SIG-M5 treated with dmso at 0.1 percent for 504 hours (cell line): Measurements from ENCODE around the gene USP54.
A peak's percentile ranks its signal among the peaks of the same experiment; 100 is the strongest.
"Not testable (repeated sequence)": the region's sequence is repeated elsewhere in the genome, so short reads cannot be mapped to it uniquely, and the experiment has no call there.

ENCODE experiments used
- DNase-seq: peaks from one replicate; lab custom pipeline; 2025; ENCODE audit not compliant: unreplicated experiment; lab: John Stamatoyannopoulos, UW

USP54 gene

GRCh38 chr10:73591935-73592699, 975 bp upstream of the USP54 start:
- DNase-seq, result peak; percentile 39

GRCh38 chr10:73589563-73590126, 1.5 kb downstream of the USP54 start:
- DNase-seq, result no peak

GRCh38 chr10:73588656-73589055, 2.5 kb downstream of the USP54 start:
- no peak for DNase-seq

GRCh38 chr10:73586583-73586984, 4.6 kb downstream of the USP54 start:
- DNase-seq, result peak; percentile 53

GRCh38 chr10:73585327-73585726, 5.8 kb downstream of the USP54 start:
- no peak for DNase-seq

GRCh38 chr10:73584737-73585136, 6.4 kb downstream of the USP54 start:
- no peak for DNase-seq

GRCh38 chr10:73581918-73582317, 9.2 kb downstream of the USP54 start:
- DNase-seq, result no peak

- DNase-seq, result not testable (repeated sequence)
These were observed 12.2 kb downstream of the USP54 start for GRCh38 chr10:73578927-73579326.

GRCh38 chr10:73577788-73578187, 13.4 kb downstream of the USP54 start:
- no peak for DNase-seq

GRCh38 chr10:73576890-73577591, 14.1 kb downstream of the USP54 start:
- DNase-seq, result no peak

- peak; percentile 6 for DNase-seq
These were observed 14.8 kb downstream of the USP54 start for GRCh38 chr10:73576178-73576889.

- DNase-seq, result not testable (repeated sequence)
These were observed 24.1 kb downstream of the USP54 start for GRCh38 chr10:73567025-73567424.

- no peak for DNase-seq
These were observed 29.9 kb downstream of the USP54 start for GRCh38 chr10:73561192-73561591.

- no peak for DNase-seq
These were observed 31.6 kb downstream of the USP54 start for GRCh38 chr10:73559590-73559989.

- DNase-seq, result no peak
These were observed 34.3 kb downstream of the USP54 start for GRCh38 chr10:73556855-73557254.

- DNase-seq, result no peak
These were observed 36.4 kb downstream of the USP54 start for GRCh38 chr10:73554721-73555120.

GRCh38 chr10:73553761-73554160, 37.4 kb downstream of the USP54 start:
- DNase-seq, result no peak

GRCh38 chr10:73552819-73553715, 38.1 kb downstream of the USP54 start:
- no peak for DNase-seq

- no peak for DNase-seq
These were observed 39.6 kb downstream of the USP54 start for GRCh38 chr10:73551515-73551914.

GRCh38 chr10:73545357-73545756, 45.8 kb downstream of the USP54 start:
- no peak for DNase-seq

GRCh38 chr10:73537709-73538108, 53.4 kb downstream of the USP54 start:
- DNase-seq, result no peak
